Measurements from ENCODE around the gene RAB26. TPM values are rescaled to one million over a fixed set of nuclear protein-coding genes. Genes with fewer than 3 reads are reported as not detected.

RAB26 gene
- total and polyA plus RNA-seq, 2 of the 13 experiments (the other 11 are each of a cell fraction or from before 2014, with no cell fraction given), result 0.86 to 3.6 TPM

DNA sequence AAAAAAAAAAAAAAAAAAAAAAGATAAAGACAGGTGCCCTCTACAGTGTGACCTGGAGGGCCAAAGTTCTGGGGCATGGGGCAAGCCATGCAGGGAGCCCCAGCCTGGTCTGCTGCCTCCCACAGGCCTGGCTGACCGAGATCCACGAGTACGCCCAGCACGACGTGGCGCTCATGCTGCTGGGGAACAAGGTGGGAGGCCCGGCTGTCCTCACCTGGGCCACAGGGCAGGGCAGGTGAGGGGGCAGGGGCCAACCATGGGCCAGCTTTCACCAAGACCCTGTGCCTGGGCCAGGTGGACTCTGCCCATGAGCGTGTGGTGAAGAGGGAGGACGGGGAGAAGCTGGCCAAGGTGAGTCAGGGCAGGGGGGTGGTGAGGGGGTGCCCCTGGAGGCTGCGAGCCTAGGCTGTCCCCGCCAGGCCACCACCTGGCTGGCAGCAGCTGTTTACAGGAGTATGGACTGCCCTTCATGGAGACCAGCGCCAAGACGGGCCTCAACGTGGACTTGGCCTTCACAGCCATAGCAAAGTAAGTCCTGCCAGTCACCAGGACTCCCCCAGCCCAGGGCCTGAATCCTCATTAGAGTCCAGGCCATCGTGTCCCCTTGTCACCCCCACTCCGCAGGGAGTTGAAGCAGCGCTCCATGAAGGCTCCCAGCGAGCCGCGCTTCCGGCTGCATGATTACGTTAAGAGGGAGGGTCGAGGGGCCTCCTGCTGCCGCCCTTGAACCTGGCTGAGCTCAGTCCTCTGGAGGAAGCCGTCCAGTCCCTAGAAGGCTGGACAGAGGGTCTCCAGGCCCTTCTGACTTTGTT is 4.5 kb downstream of the RAB26 start (continued):
- TF ChIP-seq, protein P1, sequence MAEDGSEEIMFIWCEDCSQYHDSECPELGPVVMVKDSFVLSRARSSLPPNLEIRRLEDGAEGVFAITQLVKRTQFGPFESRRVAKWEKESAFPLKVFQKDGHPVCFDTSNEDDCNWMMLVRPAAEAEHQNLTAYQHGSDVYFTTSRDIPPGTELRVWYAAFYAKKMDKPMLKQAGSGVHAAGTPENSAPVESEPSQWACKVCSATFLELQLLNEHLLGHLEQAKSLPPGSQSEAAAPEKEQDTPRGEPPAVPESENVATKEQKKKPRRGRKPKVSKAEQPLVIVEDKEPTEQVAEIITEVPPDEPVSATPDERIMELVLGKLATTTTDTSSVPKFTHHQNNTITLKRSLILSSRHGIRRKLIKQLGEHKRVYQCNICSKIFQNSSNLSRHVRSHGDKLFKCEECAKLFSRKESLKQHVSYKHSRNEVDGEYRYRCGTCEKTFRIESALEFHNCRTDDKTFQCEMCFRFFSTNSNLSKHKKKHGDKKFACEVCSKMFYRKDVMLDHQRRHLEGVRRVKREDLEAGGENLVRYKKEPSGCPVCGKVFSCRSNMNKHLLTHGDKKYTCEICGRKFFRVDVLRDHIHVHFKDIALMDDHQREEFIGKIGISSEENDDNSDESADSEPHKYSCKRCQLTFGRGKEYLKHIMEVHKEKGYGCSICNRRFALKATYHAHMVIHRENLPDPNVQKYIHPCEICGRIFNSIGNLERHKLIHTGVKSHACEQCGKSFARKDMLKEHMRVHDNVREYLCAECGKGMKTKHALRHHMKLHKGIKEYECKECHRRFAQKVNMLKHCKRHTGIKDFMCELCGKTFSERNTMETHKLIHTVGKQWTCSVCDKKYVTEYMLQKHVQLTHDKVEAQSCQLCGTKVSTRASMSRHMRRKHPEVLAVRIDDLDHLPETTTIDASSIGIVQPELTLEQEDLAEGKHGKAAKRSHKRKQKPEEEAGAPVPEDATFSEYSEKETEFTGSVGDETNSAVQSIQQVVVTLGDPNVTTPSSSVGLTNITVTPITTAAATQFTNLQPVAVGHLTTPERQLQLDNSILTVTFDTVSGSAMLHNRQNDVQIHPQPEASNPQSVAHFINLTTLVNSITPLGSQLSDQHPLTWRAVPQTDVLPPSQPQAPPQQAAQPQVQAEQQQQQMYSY (CRISPR knock-in tag; IDR thresholded peaks at IDR 0.05), result 0 out of 2 replicates have a peak, but pooled peaks have one; percentile 13
- TF ChIP-seq, protein P2, sequence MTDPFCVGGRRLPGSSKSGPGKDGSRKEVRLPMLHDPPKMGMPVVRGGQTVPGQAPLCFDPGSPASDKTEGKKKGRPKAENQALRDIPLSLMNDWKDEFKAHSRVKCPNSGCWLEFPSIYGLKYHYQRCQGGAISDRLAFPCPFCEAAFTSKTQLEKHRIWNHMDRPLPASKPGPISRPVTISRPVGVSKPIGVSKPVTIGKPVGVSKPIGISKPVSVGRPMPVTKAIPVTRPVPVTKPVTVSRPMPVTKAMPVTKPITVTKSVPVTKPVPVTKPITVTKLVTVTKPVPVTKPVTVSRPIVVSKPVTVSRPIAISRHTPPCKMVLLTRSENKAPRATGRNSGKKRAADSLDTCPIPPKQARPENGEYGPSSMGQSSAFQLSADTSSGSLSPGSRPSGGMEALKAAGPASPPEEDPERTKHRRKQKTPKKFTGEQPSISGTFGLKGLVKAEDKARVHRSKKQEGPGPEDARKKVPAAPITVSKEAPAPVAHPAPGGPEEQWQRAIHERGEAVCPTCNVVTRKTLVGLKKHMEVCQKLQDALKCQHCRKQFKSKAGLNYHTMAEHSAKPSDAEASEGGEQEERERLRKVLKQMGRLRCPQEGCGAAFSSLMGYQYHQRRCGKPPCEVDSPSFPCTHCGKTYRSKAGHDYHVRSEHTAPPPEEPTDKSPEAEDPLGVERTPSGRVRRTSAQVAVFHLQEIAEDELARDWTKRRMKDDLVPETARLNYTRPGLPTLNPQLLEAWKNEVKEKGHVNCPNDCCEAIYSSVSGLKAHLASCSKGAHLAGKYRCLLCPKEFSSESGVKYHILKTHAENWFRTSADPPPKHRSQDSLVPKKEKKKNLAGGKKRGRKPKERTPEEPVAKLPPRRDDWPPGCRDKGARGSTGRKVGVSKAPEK (CRISPR knock-in tag; IDR thresholded peaks at IDR 0.05; ENCODE audit: borderline replicate concordance), result no peak
- TF ChIP-seq, protein P3, sequence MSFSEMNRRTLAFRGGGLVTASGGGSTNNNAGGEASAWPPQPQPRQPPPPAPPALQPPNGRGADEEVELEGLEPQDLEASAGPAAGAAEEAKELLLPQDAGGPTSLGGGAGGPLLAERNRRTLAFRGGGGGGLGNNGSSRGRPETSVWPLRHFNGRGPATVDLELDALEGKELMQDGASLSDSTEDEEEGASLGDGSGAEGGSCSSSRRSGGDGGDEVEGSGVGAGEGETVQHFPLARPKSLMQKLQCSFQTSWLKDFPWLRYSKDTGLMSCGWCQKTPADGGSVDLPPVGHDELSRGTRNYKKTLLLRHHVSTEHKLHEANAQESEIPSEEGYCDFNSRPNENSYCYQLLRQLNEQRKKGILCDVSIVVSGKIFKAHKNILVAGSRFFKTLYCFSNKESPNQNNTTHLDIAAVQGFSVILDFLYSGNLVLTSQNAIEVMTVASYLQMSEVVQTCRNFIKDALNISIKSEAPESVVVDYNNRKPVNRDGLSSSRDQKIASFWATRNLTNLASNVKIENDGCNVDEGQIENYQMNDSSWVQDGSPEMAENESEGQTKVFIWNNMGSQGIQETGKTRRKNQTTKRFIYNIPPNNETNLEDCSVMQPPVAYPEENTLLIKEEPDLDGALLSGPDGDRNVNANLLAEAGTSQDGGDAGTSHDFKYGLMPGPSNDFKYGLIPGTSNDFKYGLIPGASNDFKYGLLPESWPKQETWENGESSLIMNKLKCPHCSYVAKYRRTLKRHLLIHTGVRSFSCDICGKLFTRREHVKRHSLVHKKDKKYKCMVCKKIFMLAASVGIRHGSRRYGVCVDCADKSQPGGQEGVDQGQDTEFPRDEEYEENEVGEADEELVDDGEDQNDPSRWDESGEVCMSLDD (CRISPR knock-in tag; IDR thresholded peaks at IDR 0.05; ENCODE audit: borderline replicate concordance), result no peak
- TF ChIP-seq ZNF256 (CRISPR knock-in tag; conservative IDR thresholded peaks at IDR 0.05), result no peak
- TF ChIP-seq ARNT2 (CRISPR knock-in tag; IDR thresholded peaks at IDR 0.05; ENCODE audit: low read depth), result no peak; the same call in 1 of the 2 replicates
- TF ChIP-seq TBX2 (CRISPR knock-in tag; IDR thresholded peaks at IDR 0.05; ENCODE audit: borderline replicate concordance), result no peak; the same call in 1 of the 2 replicates
- no peak for TF ChIP-seq RELA (CRISPR knock-in tag; IDR thresholded peaks at IDR 0.05)
- no peak for TF ChIP-seq ZNF264 (CRISPR knock-in tag; IDR thresholded peaks at IDR 0.05)
- no peak for TF ChIP-seq PAX8 (CRISPR knock-in tag; IDR thresholded peaks at IDR 0.05; ENCODE audit: borderline replicate concordance)
- no peak for TF ChIP-seq RORA (CRISPR knock-in tag; IDR thresholded peaks at IDR 0.05)
- TF ChIP-seq HOXD1 (CRISPR knock-in tag; IDR thresholded peaks at IDR 0.05), result no peak
- TF ChIP-seq ZBTB8A (CRISPR knock-in tag; IDR thresholded peaks at IDR 0.05; ENCODE audit: borderline replicate concordance, low read depth), result no peak
- TF ChIP-seq ZNF232 (CRISPR knock-in tag; IDR thresholded peaks at IDR 0.05; ENCODE audit: borderline replicate concordance), result no peak
- 0 out of 2 replicates have a peak, but pooled peaks have one; percentile 68 for TF ChIP-seq FIP1L1 (IDR thresholded peaks at IDR 0.05; ENCODE audit: borderline replicate concordance, insufficient read depth, low read depth, low read length)
- TF ChIP-seq FOXA3 (CRISPR knock-in tag; IDR thresholded peaks at IDR 0.05), result no peak
- no peak; the same call in 1 of the 2 replicates for TF ChIP-seq SPEN (CRISPR knock-in tag; IDR thresholded peaks at IDR 0.05; ENCODE audit: low read depth)
- TF ChIP-seq ZFP62 (CRISPR knock-in tag; IDR thresholded peaks at IDR 0.05), result no peak
